Measurements from ENCODE around the gene TMEM95. TPM values are rescaled to one million over a fixed set of nuclear protein-coding genes. Genes with fewer than 3 reads are reported as not detected.

The TMEM95 gene
- total and polyA plus RNA-seq, 2 donors, result not detected

DNA sequence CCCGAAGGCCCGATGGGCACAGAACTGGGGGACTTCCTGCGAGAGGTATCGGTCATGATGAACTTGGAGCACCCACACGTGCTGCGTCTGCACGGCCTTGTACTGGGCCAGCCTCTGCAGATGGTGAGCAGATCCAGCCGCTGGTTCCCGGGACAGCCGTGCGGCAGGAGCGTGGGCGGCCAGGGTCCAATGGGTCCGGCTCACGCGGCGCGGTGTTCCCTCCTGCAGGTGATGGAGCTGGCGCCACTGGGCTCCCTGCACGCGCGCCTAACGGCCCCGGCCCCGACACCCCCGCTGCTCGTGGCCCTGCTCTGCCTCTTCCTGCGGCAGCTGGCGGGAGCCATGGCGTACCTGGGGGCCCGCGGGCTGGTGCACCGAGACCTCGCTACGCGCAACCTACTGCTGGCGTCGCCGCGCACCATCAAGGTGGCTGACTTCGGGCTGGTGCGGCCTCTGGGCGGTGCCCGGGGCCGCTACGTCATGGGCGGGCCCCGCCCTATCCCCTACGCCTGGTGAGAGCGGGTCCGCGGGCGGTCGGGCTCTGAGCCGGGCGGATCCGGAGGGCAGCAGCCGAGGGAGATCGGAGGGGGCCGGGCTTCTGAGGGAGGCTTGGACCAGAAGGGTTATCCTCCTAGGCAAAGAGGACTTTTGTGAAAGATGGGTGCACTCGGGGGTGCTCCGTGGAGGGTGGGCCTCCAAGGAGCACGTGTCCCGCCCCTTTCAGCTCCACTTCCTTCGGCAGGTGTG lies 29.0 kb downstream of the TMEM95 start:
- 7% methylated on average over 65 of the region's 65 CpGs for WGBS
- Histone ChIP-seq H3K4me3 (ENCODE audit: low read depth, low read length) (peak overlapping the region; percentile 16), H3K36me3 (ENCODE audit: insufficient read depth) (no peaks in the 10 kb centered on the region), H3K4me1 (ENCODE audit: insufficient read depth) (no peaks in the 10 kb centered on the region), H3K27ac (ENCODE audit: low read depth) (no peak overlapping the region)
- DNase-seq (ENCODE audit: extremely low spot score), result no peak

DNA sequence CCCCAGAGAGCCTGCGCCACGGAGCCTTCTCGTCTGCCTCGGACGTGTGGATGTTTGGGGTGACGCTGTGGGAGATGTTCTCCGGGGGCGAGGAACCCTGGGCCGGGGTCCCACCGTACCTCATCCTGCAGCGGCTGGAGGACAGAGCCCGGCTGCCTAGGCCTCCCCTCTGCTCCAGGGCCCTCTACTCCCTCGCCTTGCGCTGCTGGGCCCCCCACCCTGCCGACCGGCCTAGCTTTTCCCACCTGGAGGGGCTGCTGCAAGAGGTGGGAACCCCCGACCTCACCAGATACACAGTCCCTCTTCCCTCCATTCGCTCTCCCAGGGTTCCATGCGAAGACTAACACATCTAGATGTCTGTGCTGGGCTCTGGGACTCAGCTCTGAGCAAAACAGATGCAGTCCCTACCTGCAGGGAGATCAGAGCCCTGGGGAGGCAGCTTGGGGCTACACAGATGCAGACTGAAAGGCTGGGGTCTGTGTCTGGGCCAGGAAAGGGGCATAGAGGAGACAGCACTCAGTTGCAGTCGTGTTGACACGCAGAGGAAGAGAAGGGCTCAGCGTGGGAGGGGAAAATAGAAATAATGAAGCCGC lies 29.6 kb downstream of the TMEM95 start:
- Histone ChIP-seq H3K4me3 (ENCODE audit: low read depth, low read length) (peak overlapping the region; percentile 16), H3K4me1 (ENCODE audit: insufficient read depth) (no peaks in the 10 kb centered on the region), H3K27ac (ENCODE audit: low read depth) (no peak overlapping the region), H3K36me3 (ENCODE audit: insufficient read depth) (no peaks in the 10 kb centered on the region)
- DNase-seq (ENCODE audit: extremely low spot score), result no peak
- 46% methylated on average over 23 of the region's 23 CpGs for WGBS

GRCh38 chr17:7388856-7389255 lies 33.9 kb downstream of the TMEM95 start:
- Histone ChIP-seq H3K4me1 (ENCODE audit: insufficient read depth) (no peaks in the 10 kb centered on the region), H3K36me3 (ENCODE audit: insufficient read depth) (no peaks in the 10 kb centered on the region), H3K4me3 (ENCODE audit: low read depth, low read length) (no peak overlapping the region), H3K27ac (ENCODE audit: low read depth) (no peak overlapping the region)
- no peak for DNase-seq (ENCODE audit: extremely low spot score)
- WGBS, result 97% methylated on average over 10 of the region's 10 CpGs

GRCh38 chr17:7389924-7390910 lies 35.3 kb downstream of the TMEM95 start:
- 85% methylated on average over 19 of the region's 19 CpGs for WGBS
- no peak overlapping the region for H3K27ac ChIP-seq (ENCODE audit: low read depth)
- no peak overlapping the region for H3K4me3 ChIP-seq (ENCODE audit: low read depth, low read length)
- H3K4me1 ChIP-seq (ENCODE audit: insufficient read depth), result no peaks in the 10 kb centered on the region
- no peaks in the 10 kb centered on the region for H3K36me3 ChIP-seq (ENCODE audit: insufficient read depth)
- no peak for DNase-seq (ENCODE audit: extremely low spot score)

DNA sequence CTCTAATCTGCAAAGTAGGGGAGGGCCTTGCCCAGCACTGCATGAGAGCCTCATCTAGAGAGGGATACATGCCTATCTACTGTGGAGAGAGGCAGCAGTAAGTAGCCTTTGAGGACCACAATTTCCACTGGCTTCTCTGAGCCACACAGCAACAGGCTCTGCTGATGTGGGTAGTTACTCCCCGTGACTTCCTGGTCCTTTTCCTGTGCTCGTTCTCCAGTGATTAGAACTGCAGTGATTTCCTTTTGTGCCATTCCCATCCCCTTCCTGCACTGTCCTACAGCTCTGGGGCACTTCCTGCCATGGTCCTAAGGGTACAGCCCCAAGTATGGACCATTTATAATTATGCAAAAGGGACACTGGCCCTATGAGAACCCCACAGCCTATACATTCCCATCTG lies 36.4 kb downstream of the TMEM95 start:
- DNase-seq (ENCODE audit: extremely low spot score), result no peak
- H3K4me1 ChIP-seq (ENCODE audit: insufficient read depth), result no peaks in the 10 kb centered on the region
- WGBS, result 71% methylated on average over 2 of the region's 2 CpGs
- H3K36me3 ChIP-seq (ENCODE audit: insufficient read depth), result no peaks in the 10 kb centered on the region
- no peak overlapping the region for H3K27ac ChIP-seq (ENCODE audit: low read depth)
- no peak overlapping the region for H3K4me3 ChIP-seq (ENCODE audit: low read depth, low read length)

- Histone ChIP-seq H3K27ac (ENCODE audit: low read depth) (no peak overlapping the region), H3K36me3 (ENCODE audit: insufficient read depth) (no peaks in the 10 kb centered on the region), H3K4me3 (ENCODE audit: low read depth, low read length) (peak overlapping the region; percentile 63), H3K4me1 (ENCODE audit: insufficient read depth) (no peaks in the 10 kb centered on the region)
- no peak for DNase-seq (ENCODE audit: extremely low spot score)
- 68% methylated on average over 42 of the region's 42 CpGs for WGBS
These were observed 38.0 kb downstream of the TMEM95 start for GRCh38 chr17:7392696-7393612.

GRCh38 chr17:7393613-7394451 lies 38.9 kb downstream of the TMEM95 start:
- Histone ChIP-seq H3K36me3 (ENCODE audit: insufficient read depth) (no peaks in the 10 kb centered on the region), H3K4me1 (ENCODE audit: insufficient read depth) (no peaks in the 10 kb centered on the region), H3K4me3 (ENCODE audit: low read depth, low read length) (peak overlapping the region; percentile 63), H3K27ac (ENCODE audit: low read depth) (peak overlapping the region; percentile 93)
- DNase-seq (ENCODE audit: extremely low spot score), result no peak
- WGBS, result 5% methylated on average over 48 of the region's 48 CpGs

GRCh38 chr17:7394452-7395191 lies 39.7 kb downstream of the TMEM95 start, which contains the start of gene PLSCR3:
Gene PLSCR3, minus strand, starts transcription at chr17:7394525. Its CDS starts 415 bp downstream, at chr17:7394110.
- DNase-seq (ENCODE audit: extremely low spot score), result no peak
- Histone ChIP-seq H3K36me3 (ENCODE audit: insufficient read depth) (no peaks in the 10 kb centered on the region), H3K27ac (ENCODE audit: low read depth) (peak within 1 kb of the TSS; percentile 97), H3K4me1 (ENCODE audit: insufficient read depth) (no peaks in the 10 kb centered on the region), H3K4me3 (ENCODE audit: low read depth, low read length) (peak within 1 kb of the TSS; percentile 63)
- WGBS, result under 1% methylated on average over 71 of the region's 71 CpGs

GRCh38 chr17:7396147-7396546 lies 41.2 kb downstream of the TMEM95 start:
- H3K36me3 ChIP-seq (ENCODE audit: insufficient read depth), result no peaks in the 10 kb centered on the region
- H3K4me3 ChIP-seq (ENCODE audit: low read depth, low read length), result no peak overlapping the region
- no peak for DNase-seq (ENCODE audit: extremely low spot score)
- 86% methylated on average over 4 of the region's 4 CpGs for WGBS
- H3K27ac ChIP-seq (ENCODE audit: low read depth), result no peak overlapping the region
- no peaks in the 10 kb centered on the region for H3K4me1 ChIP-seq (ENCODE audit: insufficient read depth)

DNA sequence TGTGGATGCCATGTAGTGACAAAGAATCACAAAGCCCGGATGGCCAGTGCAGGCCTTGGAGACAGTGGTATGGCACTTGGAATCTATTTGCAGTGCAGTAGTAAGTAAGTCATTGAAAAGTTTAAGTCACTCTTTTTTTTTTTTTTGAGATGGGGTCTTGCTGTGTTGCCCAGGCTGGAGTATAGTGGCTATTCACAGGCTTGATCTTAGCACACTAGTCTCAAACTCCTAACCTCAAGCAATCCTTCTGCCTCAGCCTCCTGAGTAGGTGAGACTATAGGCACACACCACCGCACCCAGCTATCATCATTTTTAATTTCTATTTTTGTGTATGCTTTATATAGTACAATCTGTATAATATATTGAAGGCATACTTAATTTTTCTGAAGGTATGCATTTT lies 43.7 kb downstream of the TMEM95 start:
- DNase-seq (ENCODE audit: extremely low spot score), result no peak
- no peaks in the 10 kb centered on the region for H3K4me1 ChIP-seq (ENCODE audit: insufficient read depth)
- H3K4me3 ChIP-seq (ENCODE audit: low read depth, low read length), result no peak overlapping the region
- WGBS, result 95% methylated on average over 2 of the region's 2 CpGs
- no peak overlapping the region for H3K27ac ChIP-seq (ENCODE audit: low read depth)
- H3K36me3 ChIP-seq (ENCODE audit: insufficient read depth), result no peaks in the 10 kb centered on the region

GRCh38 chr17:7403043-7403726 lies 48.2 kb downstream of the TMEM95 start:
- DNase-seq (ENCODE audit: extremely low spot score), result no peak
- H3K4me1 ChIP-seq (ENCODE audit: insufficient read depth), result no peaks in the 10 kb centered on the region
- H3K36me3 ChIP-seq (ENCODE audit: insufficient read depth), result no peaks in the 10 kb centered on the region
- peak overlapping the region; percentile 60 for H3K27ac ChIP-seq (ENCODE audit: low read depth)
- H3K4me3 ChIP-seq (ENCODE audit: low read depth, low read length), result peak overlapping the region; percentile 56
- 9% methylated on average over 16 of the region's 16 CpGs for WGBS
